K562 treated with DMSO at 1 percent for 48 hours (cell line): ENCODE data around the gene TAF11L12. TPM values are rescaled to one million over a fixed set of nuclear protein-coding genes. Genes with fewer than 3 reads are reported as not detected.

Source experiments
- total RNA-seq: library from RNA; unstranded; fragments of 300-600 nt; gene quantifications from 2 replicates; pipeline ENCODE4 v1.2.3, GENCODE V29; 2022; ENCODE audit warnings: low replicate concordance; ENCODE audit errors: extremely low read depth

The TAF11L12 gene
- total RNA-seq = not detected in 2 replicates

DNA sequence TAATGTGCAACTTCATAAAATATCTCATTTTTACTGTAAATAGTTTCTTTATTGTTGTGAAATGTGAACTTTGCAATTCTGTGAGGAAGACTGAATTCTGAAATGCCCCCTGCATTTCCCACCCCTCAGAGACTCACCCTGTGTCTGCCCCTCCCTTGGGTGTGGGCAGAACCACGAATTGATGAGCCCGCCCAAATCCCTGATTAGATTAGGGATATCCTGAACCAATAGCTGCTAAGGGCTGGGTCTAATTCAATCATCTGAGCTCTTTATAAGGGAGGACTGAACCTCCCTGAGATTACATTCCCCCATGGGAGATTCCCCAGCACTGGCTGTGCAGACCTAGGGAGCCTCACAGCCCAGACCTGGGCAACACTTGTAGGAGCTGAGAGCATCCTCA, at the start of gene TAF11L12:
TAF11L12 (plus strand) TSS at position 301 of the 400 bp plus-strand sequence.

GRCh38 chr5:17585658-17586057, 24.5 kb upstream of the TAF11L12 start, which contains the start of gene TAF11L7:
Gene TAF11L7, minus strand, starts transcription at chr5:17585758.

DNA sequence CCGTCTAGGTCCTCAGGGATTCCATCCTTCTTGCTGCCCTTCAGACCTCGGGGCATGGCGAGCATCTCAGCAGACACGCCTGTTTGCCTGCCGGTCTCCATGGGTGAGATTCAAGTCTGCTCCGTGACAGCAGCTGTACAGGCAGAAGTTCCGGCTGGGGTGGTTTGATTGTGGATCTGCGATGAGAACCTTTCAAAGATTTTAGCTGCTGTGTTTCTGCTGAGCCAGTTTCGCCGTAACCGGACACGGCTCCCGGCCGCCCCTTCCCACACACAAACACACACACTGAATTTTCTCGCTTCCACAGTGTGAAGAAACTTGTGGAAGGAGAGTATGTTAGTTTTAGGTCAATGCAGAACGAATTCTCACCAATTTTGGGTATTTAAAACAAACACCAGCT, 19.3 kb upstream of the TAF11L12 start, which contains the start of gene TAF11L8:
TAF11L8 (minus strand) TSS at position 101 of the 400 bp plus-strand sequence.

DNA sequence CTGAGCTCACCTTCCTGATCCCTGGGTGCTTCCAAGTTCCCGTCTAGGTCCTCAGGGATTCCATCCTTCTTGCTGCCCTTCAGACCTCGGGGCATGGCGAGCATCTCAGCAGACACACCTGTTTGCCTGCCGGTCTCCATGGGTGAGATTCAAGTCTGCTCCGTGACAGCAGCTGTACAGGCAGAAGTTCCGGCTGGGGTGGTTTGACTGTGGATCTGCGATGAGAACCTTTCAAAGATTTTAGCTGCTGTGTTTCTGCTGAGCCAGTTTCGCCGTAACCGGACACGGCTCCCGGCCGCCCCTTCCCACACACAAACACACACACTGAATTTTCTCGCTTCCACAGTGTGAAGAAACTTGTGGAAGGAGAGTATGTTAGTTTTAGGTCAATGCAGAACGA, 15.9 kb upstream of the TAF11L12 start, which contains the start of gene TAF11L9:
TAF11L9 (minus strand) TSS at position 140 of the 400 bp plus-strand sequence.

GRCh38 chr5:17597728-17598127, 12.5 kb upstream of the TAF11L12 start, which contains the start of gene TAF11L10:
Gene TAF11L10, minus strand, starts transcription at chr5:17597828.

DNA sequence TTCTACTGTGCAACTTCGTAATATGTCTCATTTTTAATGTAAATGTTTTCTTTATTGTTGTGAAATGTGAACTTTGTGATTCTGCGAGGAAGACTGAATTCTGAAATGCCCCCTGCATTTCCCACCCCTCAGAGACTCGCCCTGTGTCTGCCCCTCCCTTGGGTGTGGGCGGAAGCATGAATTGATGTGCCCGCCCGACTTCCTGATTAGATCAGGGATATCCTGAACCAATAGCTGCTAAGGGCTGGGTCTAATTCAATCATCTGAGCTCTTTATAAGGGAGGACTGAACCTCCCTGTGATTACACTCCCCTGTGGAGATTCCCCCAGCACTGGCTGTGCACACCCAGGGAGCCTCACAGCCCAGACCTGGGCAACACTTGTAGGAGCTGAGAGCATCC, 6.3 kb upstream of the TAF11L12 start, which contains the start of gene TAF11L11:
TAF11L11 (plus strand) TSS at position 304 of the 400 bp plus-strand sequence.

GRCh38 chr5:17631788-17632187, 21.6 kb downstream of the TAF11L12 start, which contains the start of gene TAF11L13:
Gene TAF11L13, plus strand, starts transcription at chr5:17632088.

DNA sequence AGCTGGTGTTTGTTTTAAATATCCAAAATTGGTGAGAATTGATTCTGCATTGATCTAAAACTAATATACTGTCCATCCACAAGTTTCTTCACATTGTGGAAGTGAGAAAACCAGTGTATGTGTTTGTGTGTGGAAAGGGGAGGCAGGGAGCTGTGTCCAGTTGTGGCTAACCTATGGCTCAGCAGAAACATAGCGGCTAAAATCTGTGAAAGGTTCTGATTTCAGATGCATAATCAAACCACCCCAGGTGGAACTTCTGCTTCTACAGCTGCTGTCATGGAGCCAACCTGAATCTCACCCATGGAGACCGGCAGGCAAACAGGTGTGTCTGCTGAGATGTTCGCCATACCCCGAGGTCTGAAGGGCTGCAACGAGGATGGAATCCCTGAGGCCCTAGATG, 24.0 kb downstream of the TAF11L12 start, which contains the start of gene TAF11L14:
TAF11L14 (plus strand) TSS at position 301 of the 400 bp plus-strand sequence.

Other genes starting within 250 kb of the TAF11L12 start
- not detected in 2 replicates for gene TAF11L2, start 112.2 kb upstream of the TAF11L12 start, total RNA-seq
- gene TAF11L3, start 92.0 kb upstream of the TAF11L12 start, total RNA-seq = not detected in 2 replicates
- gene TAF11L4, start 88.6 kb upstream of the TAF11L12 start, total RNA-seq = not detected in 2 replicates
- not detected in 2 replicates for gene TAF11L5, start 85.2 kb upstream of the TAF11L12 start, total RNA-seq
- not detected in 2 replicates for gene TAF11L6, start 81.7 kb upstream of the TAF11L12 start, total RNA-seq
- gene TAF11L7, start 24.6 kb upstream of the TAF11L12 start, total RNA-seq = not detected in 2 replicates
- not detected in 2 replicates for gene TAF11L8, start 19.4 kb upstream of the TAF11L12 start, total RNA-seq
- not detected in 2 replicates for gene TAF11L9, start 16.0 kb upstream of the TAF11L12 start, total RNA-seq
- not detected in 2 replicates for gene TAF11L10, start 12.6 kb upstream of the TAF11L12 start, total RNA-seq
- gene TAF11L11, start 6.2 kb upstream of the TAF11L12 start, total RNA-seq = not detected in 2 replicates
- gene TAF11L13, start 21.7 kb downstream of the TAF11L12 start, total RNA-seq = not detected in 2 replicates
- gene TAF11L14, start 24.1 kb downstream of the TAF11L12 start, total RNA-seq = not detected in 2 replicates